ENCODE results near the gene CST6. TPM values are rescaled to one million over a fixed set of nuclear protein-coding genes. Genes with fewer than 3 reads are reported as not detected.

CST6 gene
- total and polyA plus RNA-seq, 10 donors, result 0.76 to 1.4 (median 0.93) TPM; not detected in 7

GRCh38 chr11:66017321-66017720 is 5.5 kb downstream of the CST6 start:
- no peak for DNase-seq
- Histone ChIP-seq H3K9me3 (no peaks in the 10 kb centered on the region), H3K36me3 (no peaks in the 10 kb centered on the region), H3K4me3 (no peak overlapping the region), H3K4me1 (peaks cover under 1 to 41% (median 13%) of the 10 kb centered on the region in 6 donors), H3K27ac (no peak overlapping the region), H3K27me3 (replicated peaks in 1 of 7) (peaks cover 3 to 25% (median 9%) of the 10 kb centered on the region in 7 donors)
- TF ChIP-seq POLR2AphosphoS5 (IDR thresholded peaks at IDR 0.05) (no peak), POLR2A (IDR thresholded peaks at IDR 0.05) (no peak)
- TF ChIP-seq, protein P1, sequence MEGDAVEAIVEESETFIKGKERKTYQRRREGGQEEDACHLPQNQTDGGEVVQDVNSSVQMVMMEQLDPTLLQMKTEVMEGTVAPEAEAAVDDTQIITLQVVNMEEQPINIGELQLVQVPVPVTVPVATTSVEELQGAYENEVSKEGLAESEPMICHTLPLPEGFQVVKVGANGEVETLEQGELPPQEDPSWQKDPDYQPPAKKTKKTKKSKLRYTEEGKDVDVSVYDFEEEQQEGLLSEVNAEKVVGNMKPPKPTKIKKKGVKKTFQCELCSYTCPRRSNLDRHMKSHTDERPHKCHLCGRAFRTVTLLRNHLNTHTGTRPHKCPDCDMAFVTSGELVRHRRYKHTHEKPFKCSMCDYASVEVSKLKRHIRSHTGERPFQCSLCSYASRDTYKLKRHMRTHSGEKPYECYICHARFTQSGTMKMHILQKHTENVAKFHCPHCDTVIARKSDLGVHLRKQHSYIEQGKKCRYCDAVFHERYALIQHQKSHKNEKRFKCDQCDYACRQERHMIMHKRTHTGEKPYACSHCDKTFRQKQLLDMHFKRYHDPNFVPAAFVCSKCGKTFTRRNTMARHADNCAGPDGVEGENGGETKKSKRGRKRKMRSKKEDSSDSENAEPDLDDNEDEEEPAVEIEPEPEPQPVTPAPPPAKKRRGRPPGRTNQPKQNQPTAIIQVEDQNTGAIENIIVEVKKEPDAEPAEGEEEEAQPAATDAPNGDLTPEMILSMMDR (IDR thresholded peaks at IDR 0.05 in 8 of 11, conservative IDR thresholded peaks at IDR 0.05 in 3 of 11), result no peak
- WGBS, 5 donors, result 73 to 88% (median 86%) methylated on average over 4 of the region's 4 CpGs
- intact Hi-C loops (cut with DNase I; ENCODE audit: low total_unique reads), result no loop called here

DNA sequence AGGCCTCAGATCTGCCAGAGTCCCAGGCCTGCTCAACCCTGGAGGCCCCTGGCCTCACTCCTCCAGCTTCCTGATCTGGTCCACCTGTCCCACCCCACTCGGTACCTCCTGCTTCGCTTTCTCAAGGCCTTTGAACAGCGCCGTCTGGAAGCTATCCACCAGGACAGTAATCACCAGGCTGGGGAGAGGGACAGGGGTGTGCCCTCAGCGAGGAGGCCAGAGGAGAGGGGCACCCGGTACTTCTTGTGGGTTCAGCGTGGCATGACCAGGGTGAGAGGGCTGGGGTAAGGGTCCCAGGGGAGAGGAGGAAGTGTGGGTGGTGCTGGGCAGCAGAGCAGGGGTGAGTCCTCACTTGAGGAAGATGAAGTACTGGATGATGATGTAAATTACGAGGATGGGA is 8.4 kb downstream of the CST6 start:
- peaks cover 0 to 19% (median 4%) of the 10 kb centered on the region in 7 donors for H3K27me3 ChIP-seq (replicated peaks in 1 of 7)
- no peaks in the 10 kb centered on the region for H3K36me3 ChIP-seq
- WGBS, 5 donors, result 71 to 77% (median 71%) methylated on average over 8 of the region's 8 CpGs
- H3K27ac ChIP-seq, result peak overlapping the region in 1 of 8 donors; percentile 51
- TF ChIP-seq POLR2A (IDR thresholded peaks at IDR 0.05) (no peak), POLR2AphosphoS5 (IDR thresholded peaks at IDR 0.05) (no peak)
- TF ChIP-seq, protein P1 (IDR thresholded peaks at IDR 0.05 in 8 of 11, conservative IDR thresholded peaks at IDR 0.05 in 3 of 11), result no peak
- no peak overlapping the region for H3K4me3 ChIP-seq
- no peaks in the 10 kb centered on the region for H3K9me3 ChIP-seq
- peaks cover 6 to 37% (median 20%) of the 10 kb centered on the region in 6 donors for H3K4me1 ChIP-seq
- DNase-seq, result no peak
- intact Hi-C loops (cut with DNase I; ENCODE audit: low total_unique reads), result no loop called here

- TF ChIP-seq, protein P1 (IDR thresholded peaks at IDR 0.05 in 8 of 11, conservative IDR thresholded peaks at IDR 0.05 in 3 of 11), result peak in 1 of 11 experiments; percentile 3
- TF ChIP-seq POLR2AphosphoS5 (IDR thresholded peaks at IDR 0.05), result peak in 2 of 3 donors; percentile 48 to 68
- no peak for TF ChIP-seq POLR2A (IDR thresholded peaks at IDR 0.05)
- peaks cover 0 to 19% (median 4%) of the 10 kb centered on the region in 7 donors for H3K27me3 ChIP-seq (replicated peaks in 1 of 7)
- intact Hi-C loops (cut with DNase I; ENCODE audit: low total_unique reads), result no loop called here
- H3K4me1 ChIP-seq, result peaks cover 6 to 33% (median 20%) of the 10 kb centered on the region in 6 donors
- 67 to 74% (median 71%) methylated on average over 21 to 25 of the region's 25 CpGs for WGBS, 5 donors
- H3K9me3 ChIP-seq, result no peaks in the 10 kb centered on the region
- DNase-seq, result peak; percentile 84
- peak overlapping the region in 1 of 8 donors; percentile 27 for H3K4me3 ChIP-seq
- peak overlapping the region in 3 of 8 donors; percentile 19 to 62 (median 51) for H3K27ac ChIP-seq
- no peaks in the 10 kb centered on the region for H3K36me3 ChIP-seq
These were observed 9.0 kb downstream of the CST6 start for GRCh38 chr11:66020618-66021357.

Data from spleen (tissue), 11 donors.